Measurements from ENCODE around the gene RNU1-4. TPM values are rescaled to one million over a fixed set of nuclear protein-coding genes. Genes with fewer than 3 reads are reported as not detected.
"Not testable (repeated sequence)": the region's sequence is repeated elsewhere in the genome, so short reads cannot be mapped to it uniquely, and the experiment has no call there.

The RNU1-4 gene
- total and polyA plus RNA-seq, 2 donors (not counting 1 experiment from before 2014, with no cell fraction given), result 3,997 TPM; not detected in 1

- not testable (repeated sequence) for H4K20me1 ChIP-seq (ENCODE audit: control insufficient read depth, extremely low read depth, insufficient read depth, low read length); H3K4me3 ChIP-seq (replicated peaks in 1 of 4; ENCODE audit: control extremely low read depth in 1 of 4, insufficient read depth in 1 of 4, low read depth in 3 of 4, low read length in 4 of 4)
These were observed 37.2 kb upstream of the RNU1-4 start for GRCh38 chr1:16703141-16703540.

GRCh38 chr1:16703602-16704001 is 36.7 kb upstream of the RNU1-4 start:
- not testable (repeated sequence) for H3K27me3 ChIP-seq (ENCODE audit: control insufficient read depth, insufficient read depth, low read length); H3K79me2 ChIP-seq (ENCODE audit: control insufficient read depth, insufficient read depth, low read length); H2AFZ ChIP-seq (ENCODE audit: low read length); H3K27ac ChIP-seq (ENCODE audit: insufficient read depth, low read length); H3K9ac ChIP-seq (ENCODE audit: insufficient read depth, low read length); H3K4me2 ChIP-seq (ENCODE audit: extremely low read depth, insufficient read depth, low read length); DNase-seq (ENCODE audit: low read depth in 2 of 2); H4K20me1 ChIP-seq (ENCODE audit: control insufficient read depth, extremely low read depth, insufficient read depth, low read length); H3K4me3 ChIP-seq (replicated peaks in 1 of 4; ENCODE audit: control extremely low read depth in 1 of 4, insufficient read depth in 1 of 4, low read depth in 3 of 4, low read length in 4 of 4); H3K4me1 ChIP-seq (ENCODE audit: control insufficient read depth, extremely low read depth, insufficient read depth, low read length); H3K9me3 ChIP-seq (ENCODE audit: control insufficient read depth, insufficient read depth, low read depth, low read length); H3K36me3 ChIP-seq (ENCODE audit: control insufficient read depth, insufficient read depth, low read length)

More at GRCh38 chr1:16703141-16703540, 37.2 kb upstream of the RNU1-4 start:
- not testable (repeated sequence) for H3K4me1 ChIP-seq (ENCODE audit: control insufficient read depth, extremely low read depth, insufficient read depth, low read length); H3K79me2 ChIP-seq (ENCODE audit: control insufficient read depth, insufficient read depth, low read length); H3K27me3 ChIP-seq (ENCODE audit: control insufficient read depth, insufficient read depth, low read length); H3K9me3 ChIP-seq (ENCODE audit: control insufficient read depth, insufficient read depth, low read depth, low read length); H2AFZ ChIP-seq (ENCODE audit: low read length); H3K4me2 ChIP-seq (ENCODE audit: extremely low read depth, insufficient read depth, low read length); H3K9ac ChIP-seq (ENCODE audit: insufficient read depth, low read length); H3K36me3 ChIP-seq (ENCODE audit: control insufficient read depth, insufficient read depth, low read length); DNase-seq (ENCODE audit: low read depth in 2 of 2); H3K27ac ChIP-seq (ENCODE audit: insufficient read depth, low read length)

GRCh38 chr1:16704076-16704475 is 36.2 kb upstream of the RNU1-4 start:
- H3K27me3 ChIP-seq (ENCODE audit: control insufficient read depth, insufficient read depth, low read length); H3K4me1 ChIP-seq (ENCODE audit: control insufficient read depth, extremely low read depth, insufficient read depth, low read length); DNase-seq (ENCODE audit: low read depth in 2 of 2); H2AFZ ChIP-seq (ENCODE audit: low read length); H4K20me1 ChIP-seq (ENCODE audit: control insufficient read depth, extremely low read depth, insufficient read depth, low read length); H3K9ac ChIP-seq (ENCODE audit: insufficient read depth, low read length); H3K4me3 ChIP-seq (replicated peaks in 1 of 4; ENCODE audit: control extremely low read depth in 1 of 4, insufficient read depth in 1 of 4, low read depth in 3 of 4, low read length in 4 of 4); H3K79me2 ChIP-seq (ENCODE audit: control insufficient read depth, insufficient read depth, low read length); H3K36me3 ChIP-seq (ENCODE audit: control insufficient read depth, insufficient read depth, low read length); H3K9me3 ChIP-seq (ENCODE audit: control insufficient read depth, insufficient read depth, low read depth, low read length); H3K27ac ChIP-seq (ENCODE audit: insufficient read depth, low read length); H3K4me2 ChIP-seq (ENCODE audit: extremely low read depth, insufficient read depth, low read length): not testable (repeated sequence)

- H3K27ac ChIP-seq (ENCODE audit: insufficient read depth, low read length); H3K9me3 ChIP-seq (ENCODE audit: control insufficient read depth, insufficient read depth, low read depth, low read length); H3K79me2 ChIP-seq (ENCODE audit: control insufficient read depth, insufficient read depth, low read length); H3K36me3 ChIP-seq (ENCODE audit: control insufficient read depth, insufficient read depth, low read length); H3K4me3 ChIP-seq (replicated peaks in 1 of 4; ENCODE audit: control extremely low read depth in 1 of 4, insufficient read depth in 1 of 4, low read depth in 3 of 4, low read length in 4 of 4); H3K4me1 ChIP-seq (ENCODE audit: control insufficient read depth, extremely low read depth, insufficient read depth, low read length); H3K27me3 ChIP-seq (ENCODE audit: control insufficient read depth, insufficient read depth, low read length); H2AFZ ChIP-seq (ENCODE audit: low read length); H3K9ac ChIP-seq (ENCODE audit: insufficient read depth, low read length); H3K4me2 ChIP-seq (ENCODE audit: extremely low read depth, insufficient read depth, low read length); H4K20me1 ChIP-seq (ENCODE audit: control insufficient read depth, extremely low read depth, insufficient read depth, low read length); DNase-seq (ENCODE audit: low read depth in 2 of 2): not testable (repeated sequence)
These were observed 35.7 kb upstream of the RNU1-4 start for GRCh38 chr1:16704502-16705100.

GRCh38 chr1:16706302-16706701 is 34.0 kb upstream of the RNU1-4 start:
- not testable (repeated sequence) for H3K79me2 ChIP-seq (ENCODE audit: control insufficient read depth, insufficient read depth, low read length); H2AFZ ChIP-seq (ENCODE audit: low read length); H3K4me3 ChIP-seq (replicated peaks in 1 of 4; ENCODE audit: control extremely low read depth in 1 of 4, insufficient read depth in 1 of 4, low read depth in 3 of 4, low read length in 4 of 4); H3K27ac ChIP-seq (ENCODE audit: insufficient read depth, low read length); H3K4me1 ChIP-seq (ENCODE audit: control insufficient read depth, extremely low read depth, insufficient read depth, low read length); H3K9ac ChIP-seq (ENCODE audit: insufficient read depth, low read length); H3K9me3 ChIP-seq (ENCODE audit: control insufficient read depth, insufficient read depth, low read depth, low read length); DNase-seq (ENCODE audit: low read depth in 2 of 2); H3K27me3 ChIP-seq (ENCODE audit: control insufficient read depth, insufficient read depth, low read length); H3K4me2 ChIP-seq (ENCODE audit: extremely low read depth, insufficient read depth, low read length); H4K20me1 ChIP-seq (ENCODE audit: control insufficient read depth, extremely low read depth, insufficient read depth, low read length); H3K36me3 ChIP-seq (ENCODE audit: control insufficient read depth, insufficient read depth, low read length)

- not testable (repeated sequence) for H2AFZ ChIP-seq (ENCODE audit: low read length); H3K9ac ChIP-seq (ENCODE audit: insufficient read depth, low read length); H3K36me3 ChIP-seq (ENCODE audit: control insufficient read depth, insufficient read depth, low read length); H3K79me2 ChIP-seq (ENCODE audit: control insufficient read depth, insufficient read depth, low read length); H3K27ac ChIP-seq (ENCODE audit: insufficient read depth, low read length); DNase-seq (ENCODE audit: low read depth in 2 of 2); H3K9me3 ChIP-seq (ENCODE audit: control insufficient read depth, insufficient read depth, low read depth, low read length); H3K27me3 ChIP-seq (ENCODE audit: control insufficient read depth, insufficient read depth, low read length); H3K4me1 ChIP-seq (ENCODE audit: control insufficient read depth, extremely low read depth, insufficient read depth, low read length); H4K20me1 ChIP-seq (ENCODE audit: control insufficient read depth, extremely low read depth, insufficient read depth, low read length); H3K4me2 ChIP-seq (ENCODE audit: extremely low read depth, insufficient read depth, low read length); H3K4me3 ChIP-seq (replicated peaks in 1 of 4; ENCODE audit: control extremely low read depth in 1 of 4, insufficient read depth in 1 of 4, low read depth in 3 of 4, low read length in 4 of 4)
These were observed 32.9 kb upstream of the RNU1-4 start for GRCh38 chr1:16707130-16708093.
